Activated CD8-positive, alpha-beta memory T cell treated with anti-CD3 and anti-CD28 coated beads, Interleukin-2, amount 50 U/mL, for 24 hours (primary cell): ENCODE data around the gene SIL1.
"Not testable (repeated sequence)": the region's sequence is repeated elsewhere in the genome, so short reads cannot be mapped to it uniquely, and the experiment has no call there.

Experiments used
- DNase-seq: peaks from one replicate; pipeline ENCODE4 v3.0.0-alpha.2; 2020; ENCODE audit errors: extremely low read depth

SIL1 gene

GRCh38 chr5:139204196-139204595 is 6.0 kb upstream of the SIL1 start:
- DNase-seq = no peak

- no peak for DNase-seq
Observed at GRCh38 chr5:139199321-139199720, 1.2 kb upstream of the SIL1 start.

- DNase-seq = no peak
Observed at GRCh38 chr5:139196296-139196956, 1.7 kb downstream of the SIL1 start.

GRCh38 chr5:139194486-139194885 is 3.7 kb downstream of the SIL1 start:
- DNase-seq = no peak

GRCh38 chr5:139193928-139194327 is 4.2 kb downstream of the SIL1 start:
- DNase-seq = no peak

- DNase-seq = not testable (repeated sequence)
Observed at GRCh38 chr5:139192906-139193305, 5.3 kb downstream of the SIL1 start.

- not testable (repeated sequence) for DNase-seq
Observed at GRCh38 chr5:139191954-139192353, 6.2 kb downstream of the SIL1 start.

GRCh38 chr5:139190125-139190524 is 8.0 kb downstream of the SIL1 start:
- DNase-seq = no peak

GRCh38 chr5:139188558-139189270 is 9.5 kb downstream of the SIL1 start:
- no peak for DNase-seq

GRCh38 chr5:139186752-139187326 is 11.3 kb downstream of the SIL1 start:
- DNase-seq = no peak

- DNase-seq = no peak
Observed at GRCh38 chr5:139186261-139186660, 11.9 kb downstream of the SIL1 start.

GRCh38 chr5:139185589-139185988 is 12.6 kb downstream of the SIL1 start:
- no peak for DNase-seq

- no peak for DNase-seq
Observed at GRCh38 chr5:139183502-139183901, 14.7 kb downstream of the SIL1 start.

- DNase-seq = no peak
Observed at GRCh38 chr5:139182528-139183296, 15.5 kb downstream of the SIL1 start.

GRCh38 chr5:139181835-139182452 is 16.2 kb downstream of the SIL1 start:
- DNase-seq = no peak

GRCh38 chr5:139181322-139181730 is 16.8 kb downstream of the SIL1 start:
- DNase-seq = no peak

- no peak for DNase-seq
Observed at GRCh38 chr5:139180850-139181249, 17.3 kb downstream of the SIL1 start.

GRCh38 chr5:139179778-139180513 is 18.2 kb downstream of the SIL1 start:
- DNase-seq = not testable (repeated sequence)

- no peak for DNase-seq
Observed at GRCh38 chr5:139178935-139179334, 19.2 kb downstream of the SIL1 start.

GRCh38 chr5:139178589-139178917 is 19.6 kb downstream of the SIL1 start:
- no peak for DNase-seq
